PFSK-1 (cell line): ENCODE data around the gene TRAPPC3.

Experiments
- FOXP2 ChIP-seq: optimal IDR thresholded peaks from 2 replicates; pipeline ENCODE3; 2011; ENCODE audit warnings: borderline replicate concordance, control low read depth, inconsistent platforms; ENCODE audit not compliant: insufficient read depth; ENCODE audit errors: extremely low read length, extremely low read depth
- POLR2AphosphoS5 ChIP-seq: IDR thresholded peaks from 2 replicates; pipeline ENCODE4 v1.6.1; 2012; ENCODE audit warnings: low read depth, mild to moderate bottlenecking, control low read depth, low read length, moderate library complexity
- SIN3A ChIP-seq: IDR thresholded peaks from 2 replicates; pipeline ENCODE4 v1.6.1; 2012; ENCODE audit warnings: mild to moderate bottlenecking, low read length, moderate library complexity, borderline replicate concordance; ENCODE audit not compliant: insufficient read depth
- TAF1 ChIP-seq: IDR thresholded peaks from 2 replicates; pipeline ENCODE4 v1.6.1; 2012; ENCODE audit warnings: low read length, control low read depth, borderline replicate concordance; ENCODE audit not compliant: insufficient read depth
- TF ChIP-seq, protein P1 (sequence below), 2 experiments: IDR thresholded peaks; 2 replicates each; pipeline versions ENCODE4 v1.6.1 to v1.8.0; 2011 to 2012; ENCODE audit warnings: low read depth in 2 of 2, low read length in 2 of 2, control low read depth in 1 of 2, inconsistent platforms in 1 of 2, mild to moderate bottlenecking in 1 of 2, moderate library complexity in 1 of 2; ENCODE audit not compliant: insufficient read depth in 1 of 2

Gene TRAPPC3

DNA sequence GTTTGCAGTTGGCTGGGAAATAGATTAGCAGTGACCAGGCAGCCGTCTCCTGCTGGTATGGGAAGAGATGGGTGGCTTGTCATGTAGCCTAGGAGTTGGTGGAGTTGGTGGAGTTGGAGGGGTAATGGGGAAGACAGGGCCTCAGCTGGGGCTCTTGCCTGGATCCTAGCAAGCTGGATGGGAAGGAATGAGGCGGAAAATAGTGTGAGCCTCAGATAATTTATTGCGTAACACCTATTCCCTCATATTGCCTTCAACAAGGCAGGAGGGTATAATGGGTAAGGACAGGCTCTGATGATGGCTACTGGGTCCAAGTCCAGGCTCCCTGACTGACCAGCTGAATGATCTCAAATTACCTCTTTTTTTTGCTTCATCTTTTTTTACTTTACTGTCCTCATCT, 19.2 kb upstream of the TRAPPC3 start:
- TF ChIP-seq POLR2AphosphoS5 = no peak
- TF ChIP-seq, protein P1, sequence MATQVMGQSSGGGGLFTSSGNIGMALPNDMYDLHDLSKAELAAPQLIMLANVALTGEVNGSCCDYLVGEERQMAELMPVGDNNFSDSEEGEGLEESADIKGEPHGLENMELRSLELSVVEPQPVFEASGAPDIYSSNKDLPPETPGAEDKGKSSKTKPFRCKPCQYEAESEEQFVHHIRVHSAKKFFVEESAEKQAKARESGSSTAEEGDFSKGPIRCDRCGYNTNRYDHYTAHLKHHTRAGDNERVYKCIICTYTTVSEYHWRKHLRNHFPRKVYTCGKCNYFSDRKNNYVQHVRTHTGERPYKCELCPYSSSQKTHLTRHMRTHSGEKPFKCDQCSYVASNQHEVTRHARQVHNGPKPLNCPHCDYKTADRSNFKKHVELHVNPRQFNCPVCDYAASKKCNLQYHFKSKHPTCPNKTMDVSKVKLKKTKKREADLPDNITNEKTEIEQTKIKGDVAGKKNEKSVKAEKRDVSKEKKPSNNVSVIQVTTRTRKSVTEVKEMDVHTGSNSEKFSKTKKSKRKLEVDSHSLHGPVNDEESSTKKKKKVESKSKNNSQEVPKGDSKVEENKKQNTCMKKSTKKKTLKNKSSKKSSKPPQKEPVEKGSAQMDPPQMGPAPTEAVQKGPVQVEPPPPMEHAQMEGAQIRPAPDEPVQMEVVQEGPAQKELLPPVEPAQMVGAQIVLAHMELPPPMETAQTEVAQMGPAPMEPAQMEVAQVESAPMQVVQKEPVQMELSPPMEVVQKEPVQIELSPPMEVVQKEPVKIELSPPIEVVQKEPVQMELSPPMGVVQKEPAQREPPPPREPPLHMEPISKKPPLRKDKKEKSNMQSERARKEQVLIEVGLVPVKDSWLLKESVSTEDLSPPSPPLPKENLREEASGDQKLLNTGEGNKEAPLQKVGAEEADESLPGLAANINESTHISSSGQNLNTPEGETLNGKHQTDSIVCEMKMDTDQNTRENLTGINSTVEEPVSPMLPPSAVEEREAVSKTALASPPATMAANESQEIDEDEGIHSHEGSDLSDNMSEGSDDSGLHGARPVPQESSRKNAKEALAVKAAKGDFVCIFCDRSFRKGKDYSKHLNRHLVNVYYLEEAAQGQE (IDR thresholded peaks at IDR 0.05; ENCODE audit: insufficient read depth in 1 of 2, low read depth in 2 of 2, low read length in 2 of 2) = no peak
- TF ChIP-seq SIN3A = no peak
- TF ChIP-seq FOXP2 = no peak
- no peak for TF ChIP-seq TAF1

DNA sequence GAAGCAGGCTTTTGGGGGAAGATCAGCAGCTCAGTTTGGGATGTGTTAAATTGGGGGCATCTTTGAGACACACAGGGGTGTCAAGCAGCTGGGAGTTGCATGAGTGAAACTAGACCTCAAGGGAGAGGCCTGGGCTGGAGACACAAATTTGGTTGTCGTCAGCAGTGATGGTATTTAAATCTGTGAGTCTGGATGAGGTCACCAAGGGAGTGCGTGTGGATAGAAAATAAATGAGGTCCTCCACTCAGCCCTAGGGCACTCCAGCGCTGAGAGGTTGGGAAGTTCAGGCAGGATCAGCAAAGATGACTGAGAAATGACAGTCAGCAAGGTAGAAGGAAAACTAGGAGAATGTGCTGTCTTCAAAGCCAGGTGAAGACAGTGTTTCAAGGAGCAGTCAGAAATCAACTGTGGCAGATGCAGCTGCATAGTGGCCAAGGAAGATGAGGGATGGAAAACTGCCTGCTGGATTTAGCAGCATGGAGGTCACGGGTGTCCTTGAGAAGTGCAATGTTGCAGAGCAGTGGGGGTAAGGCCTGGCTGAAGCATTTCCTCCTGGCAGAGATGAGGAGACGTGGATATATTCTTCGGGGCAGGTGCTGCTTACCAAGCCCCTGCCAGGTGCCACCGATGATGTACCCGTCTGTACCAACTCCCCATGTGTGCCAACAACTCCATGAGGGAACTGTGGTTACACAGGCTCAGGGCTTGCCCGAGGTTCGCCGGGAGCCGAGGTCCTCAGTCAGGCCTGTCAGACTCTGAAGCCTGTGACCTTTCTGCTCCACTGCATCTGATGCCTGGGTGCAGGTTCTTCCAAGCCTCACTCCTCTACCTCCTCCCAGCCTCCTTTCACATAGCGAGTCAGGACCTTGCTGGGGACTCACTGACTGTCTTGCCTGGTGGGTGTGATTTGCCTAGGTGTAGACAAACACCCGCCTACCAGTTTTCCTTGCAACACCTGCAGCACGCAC, 17.9 kb upstream of the TRAPPC3 start:
- no peak for TF ChIP-seq POLR2AphosphoS5
- TF ChIP-seq, protein P1 (IDR thresholded peaks at IDR 0.05; ENCODE audit: insufficient read depth in 1 of 2, low read depth in 2 of 2, low read length in 2 of 2) = no peak
- no peak for TF ChIP-seq TAF1
- TF ChIP-seq SIN3A = no peak
- TF ChIP-seq FOXP2 = no peak

DNA sequence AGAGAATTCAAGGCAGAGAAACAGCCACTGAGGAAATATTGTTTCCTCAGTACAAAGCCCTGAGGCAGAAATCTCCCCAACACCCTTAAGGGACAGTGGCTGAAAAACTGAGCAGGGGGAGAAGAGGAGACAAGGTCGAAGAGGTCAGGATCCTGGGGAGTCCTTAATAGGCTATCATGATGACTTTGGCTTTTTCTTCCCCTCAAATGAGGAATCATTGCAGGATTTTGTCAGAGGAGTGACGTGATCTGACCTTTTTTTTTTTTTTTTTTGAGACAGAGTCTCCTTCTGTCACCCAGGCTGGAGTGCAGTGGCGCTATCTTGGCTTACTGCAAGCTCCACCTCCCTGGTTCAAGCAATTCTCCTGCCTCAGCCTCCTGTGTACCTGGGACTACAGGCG, 16.9 kb upstream of the TRAPPC3 start:
- TF ChIP-seq SIN3A = no peak
- TF ChIP-seq, protein P1 (IDR thresholded peaks at IDR 0.05; ENCODE audit: insufficient read depth in 1 of 2, low read depth in 2 of 2, low read length in 2 of 2) = no peak
- no peak for TF ChIP-seq POLR2AphosphoS5
- no peak for TF ChIP-seq TAF1
- TF ChIP-seq FOXP2 = no peak

DNA sequence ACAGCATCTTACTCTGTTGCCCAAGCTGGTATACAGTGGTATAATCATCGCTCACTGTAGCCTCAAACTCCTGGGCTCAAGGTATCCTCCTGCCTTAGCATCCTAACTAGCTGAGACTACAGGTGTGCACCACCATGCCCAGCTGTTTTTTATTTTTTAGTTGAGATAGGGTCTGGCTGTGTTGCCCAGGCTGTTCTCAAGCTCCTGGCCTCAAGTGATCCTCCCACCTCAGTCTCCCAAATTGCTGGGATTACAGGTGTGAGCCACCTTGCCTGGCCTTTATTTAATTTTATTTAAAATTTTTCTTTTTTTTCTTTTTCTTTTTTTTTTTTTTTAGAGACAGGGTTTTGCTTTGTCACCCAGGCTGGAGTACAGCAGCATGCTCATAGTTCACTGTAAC, 15.9 kb upstream of the TRAPPC3 start:
- TF ChIP-seq FOXP2 = no peak
- no peak for TF ChIP-seq SIN3A
- TF ChIP-seq TAF1 = no peak
- no peak for TF ChIP-seq POLR2AphosphoS5
- TF ChIP-seq, protein P1 (IDR thresholded peaks at IDR 0.05; ENCODE audit: insufficient read depth in 1 of 2, low read depth in 2 of 2, low read length in 2 of 2) = no peak

DNA sequence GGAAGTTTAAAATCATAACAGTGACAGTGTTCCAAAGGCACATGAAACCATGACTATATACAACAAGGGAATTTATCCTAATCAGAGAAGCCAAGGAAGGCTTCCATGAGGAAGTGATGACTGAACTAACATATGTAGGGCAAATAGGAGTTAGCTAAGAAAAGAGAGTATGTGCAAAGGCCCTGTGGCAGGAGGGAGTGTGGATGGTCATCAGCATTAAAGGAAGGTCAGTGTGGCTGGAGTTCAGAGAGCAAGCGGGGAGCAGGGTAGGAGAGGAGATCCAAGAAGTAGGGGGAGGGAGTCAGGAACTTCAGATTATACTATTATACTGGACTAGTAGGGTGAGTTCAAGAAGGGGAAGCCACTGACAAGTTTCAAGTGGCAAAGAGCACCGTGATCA, 15.1 kb upstream of the TRAPPC3 start:
- TF ChIP-seq POLR2AphosphoS5 (no peak), TAF1 (no peak), FOXP2 (no peak)
- TF ChIP-seq, protein P1 (IDR thresholded peaks at IDR 0.05; ENCODE audit: insufficient read depth in 1 of 2, low read depth in 2 of 2, low read length in 2 of 2) = no peak
